ENCODE results near the gene TSC2. TPM values are rescaled to one million over a fixed set of nuclear protein-coding genes. Genes with fewer than 3 reads are reported as not detected.

TSC2 gene
- polyA plus RNA-seq, 1 donor from 2014 or later: 69.2 TPM

GRCh38 chr16:2060346-2060745 is 12.6 kb downstream of the TSC2 start:
- no peaks in the 10 kb centered on the region for H3K36me3 ChIP-seq (ENCODE audit: insufficient read depth, low read length)

GRCh38 chr16:2061023-2061422 is 13.2 kb downstream of the TSC2 start:
- H3K27me3 ChIP-seq (ENCODE audit: insufficient read depth, low read depth, low read length): no peaks in the 10 kb centered on the region
- TF ChIP-seq POLR2AphosphoS5 (IDR thresholded peaks at IDR 0.05) (no peak), CTCF (IDR thresholded peaks at IDR 0.05; ENCODE audit: poor library complexity, severe bottlenecking) (no peak), REST (IDR thresholded peaks at IDR 0.05; ENCODE audit: borderline replicate concordance) (no peak), MXI1 (conservative IDR thresholded peaks at IDR 0.05; ENCODE audit: poor library complexity, severe bottlenecking) (no peak), RAD21 (conservative IDR thresholded peaks at IDR 0.05) (no peak), TAF1 (IDR thresholded peaks at IDR 0.05; ENCODE audit: low read depth) (no peak), SMC3 (conservative IDR thresholded peaks at IDR 0.05; ENCODE audit: poor library complexity) (no peak), EP300 (conservative IDR thresholded peaks at IDR 0.05; ENCODE audit: poor library complexity, severe bottlenecking) (no peak)

More at GRCh38 chr16:2060346-2060745, 12.6 kb downstream of the TSC2 start:
- H3K27ac ChIP-seq (ENCODE audit: low read length): no peak overlapping the region
- no peaks in the 10 kb centered on the region for H3K79me2 ChIP-seq (replicated peaks; ENCODE audit: insufficient read depth, low read length)
- H3K4me3 ChIP-seq (ENCODE audit: low read length): no peak overlapping the region
- no peak overlapping the region for H2AFZ ChIP-seq (ENCODE audit: low read depth, low read length)
- TF ChIP-seq SMC3 (conservative IDR thresholded peaks at IDR 0.05; ENCODE audit: poor library complexity) (no peak), EZH2 (IDR thresholded peaks at IDR 0.05; ENCODE audit: borderline replicate concordance, insufficient read depth, low read length, poor library complexity, severe bottlenecking) (no peak), TAF1 (IDR thresholded peaks at IDR 0.05; ENCODE audit: low read depth) (no peak), EP300 (conservative IDR thresholded peaks at IDR 0.05; ENCODE audit: poor library complexity, severe bottlenecking) (no peak), CTCF (IDR thresholded peaks at IDR 0.05; ENCODE audit: poor library complexity, severe bottlenecking) (no peak), RAD21 (conservative IDR thresholded peaks at IDR 0.05) (no peak), REST (IDR thresholded peaks at IDR 0.05; ENCODE audit: borderline replicate concordance) (no peak), POLR2AphosphoS5 (IDR thresholded peaks at IDR 0.05) (no peak)
- H3K9me2 ChIP-seq (ENCODE audit: insufficient read depth, low read length): no peaks in the 10 kb centered on the region
- no peaks in the 10 kb centered on the region for H3K9me3 ChIP-seq (ENCODE audit: low read length)
- no peak overlapping the region for H3K4me2 ChIP-seq (ENCODE audit: low read length)
- H3F3A ChIP-seq (ENCODE audit: insufficient read depth, low read length, poor library complexity, severe bottlenecking): no peaks in the 10 kb centered on the region
- H4K20me1 ChIP-seq (ENCODE audit: insufficient read depth): no peaks in the 10 kb centered on the region
- H3K9ac ChIP-seq (ENCODE audit: low read length): no peak overlapping the region
- H3K27me3 ChIP-seq (ENCODE audit: insufficient read depth, low read depth, low read length): no peaks in the 10 kb centered on the region

More at GRCh38 chr16:2061023-2061422, 13.2 kb downstream of the TSC2 start:
- no peaks in the 10 kb centered on the region for H3K9me3 ChIP-seq (ENCODE audit: low read length)
- no peaks in the 10 kb centered on the region for H4K20me1 ChIP-seq (ENCODE audit: insufficient read depth)
- H3K4me3 ChIP-seq (ENCODE audit: low read length): no peak overlapping the region
- no peak overlapping the region for H3K9ac ChIP-seq (ENCODE audit: low read length)
- H3K36me3 ChIP-seq (ENCODE audit: insufficient read depth, low read length): no peaks in the 10 kb centered on the region
- no peak overlapping the region for H3K4me2 ChIP-seq (ENCODE audit: low read length)
- H3K27ac ChIP-seq (ENCODE audit: low read length): no peak overlapping the region
- H3F3A ChIP-seq (ENCODE audit: insufficient read depth, low read length, poor library complexity, severe bottlenecking): no peaks in the 10 kb centered on the region
- no peaks in the 10 kb centered on the region for H3K9me2 ChIP-seq (ENCODE audit: insufficient read depth, low read length)
- no peaks in the 10 kb centered on the region for H3K79me2 ChIP-seq (replicated peaks; ENCODE audit: insufficient read depth, low read length)
- no peak overlapping the region for H2AFZ ChIP-seq (ENCODE audit: low read depth, low read length)
